ENCODE results near the gene FERMT3. TPM values are rescaled to one million over a fixed set of nuclear protein-coding genes. Genes with fewer than 3 reads are reported as not detected.

FERMT3 gene
- total and polyA plus RNA-seq, 2 of the 13 experiments (the other 11 are each of a cell fraction or from before 2014, with no cell fraction given), result 0.29 TPM; not detected in 1

- TF ChIP-seq HOMEZ (CRISPR knock-in tag; IDR thresholded peaks at IDR 0.05; ENCODE audit: low read depth) (peak; percentile 47; the same call in 1 of the 2 replicates), ZNF580 (CRISPR knock-in tag; IDR thresholded peaks at IDR 0.05; ENCODE audit: borderline replicate concordance, low read depth) (peak; percentile 92; the same call in 1 of the 2 replicates), ZMYM4 (CRISPR knock-in tag; IDR thresholded peaks at IDR 0.05) (peak; percentile 29; the same call in 1 of the 2 replicates), ETV6 (CRISPR knock-in tag; conservative IDR thresholded peaks at IDR 0.05) (peak; percentile 5; the same call in 1 of the 2 replicates), FOXO1 (CRISPR knock-in tag; IDR thresholded peaks at IDR 0.05) (peak; percentile 9; the same call in 1 of the 2 replicates), ZNF614 (CRISPR knock-in tag; IDR thresholded peaks at IDR 0.05; ENCODE audit: borderline replicate concordance) (no peak), ZNF709 (CRISPR knock-in tag; IDR thresholded peaks at IDR 0.05) (no peak), HBP1 (CRISPR knock-in tag; IDR thresholded peaks at IDR 0.05; ENCODE audit: low read depth) (no peak; the same call in 1 of the 2 replicates), HDAC6 (IDR thresholded peaks at IDR 0.05; ENCODE audit: low read depth, low read length) (no peak), NFYB (CRISPR knock-in tag; IDR thresholded peaks at IDR 0.05) (peak; percentile 78), ZNF138 (CRISPR knock-in tag; IDR thresholded peaks at IDR 0.05; ENCODE audit: low read depth) (no peak), TMF1 (CRISPR knock-in tag; IDR thresholded peaks at IDR 0.05; ENCODE audit: low read depth) (no peak; the same call in 1 of the 2 replicates), YEATS4 (CRISPR knock-in tag; IDR thresholded peaks at IDR 0.05; ENCODE audit: borderline replicate concordance) (0 out of 2 replicates have a peak, but pooled peaks have one; percentile 4), FOXK2 (IDR thresholded peaks at IDR 0.05) (no peak), AHDC1 (CRISPR knock-in tag; IDR thresholded peaks at IDR 0.05; ENCODE audit: borderline replicate concordance) (peak; percentile 23; the same call in 1 of the 2 replicates), HDAC1 (CRISPR knock-in tag; IDR thresholded peaks at IDR 0.05) (peak; percentile 78; the same call in 1 of the 2 replicates), ZNF329 (CRISPR knock-in tag; IDR thresholded peaks at IDR 0.05; ENCODE audit: low read depth) (0 out of 2 replicates have a peak, but pooled peaks have one; percentile 1), ZNF570 (CRISPR knock-in tag; IDR thresholded peaks at IDR 0.05; ENCODE audit: borderline replicate concordance) (no peak), CHD4 (IDR thresholded peaks at IDR 0.05; ENCODE audit: borderline replicate concordance, low read length) (no peak), RBM39 (IDR thresholded peaks at IDR 0.05; ENCODE audit: low read depth, low read length, poor library complexity, severe bottlenecking) (peak; percentile 77), ZNF143 (CRISPR knock-in tag; IDR thresholded peaks at IDR 0.05) (peak; percentile 90)
Observed at GRCh38 chr11:64269540-64270220, 63.2 kb downstream of the FERMT3 start (continued).
